Measurements from ENCODE around the gene HMCN2. TPM values are rescaled to one million over a fixed set of nuclear protein-coding genes. Genes with fewer than 3 reads are reported as not detected.

The HMCN2 gene
- total RNA-seq, 4 donors from 2014 or later: 0.68 to 9.2 (median 4.7) TPM

GRCh38 chr9:130437011-130437789, 171.6 kb downstream of the HMCN2 start:
- no peak for TF ChIP-seq CTCF (IDR thresholded peaks at IDR 0.05; ENCODE audit: low read depth)

GRCh38 chr9:130438382-130438981, 172.9 kb downstream of the HMCN2 start:
- no peak for TF ChIP-seq CTCF (IDR thresholded peaks at IDR 0.05; ENCODE audit: low read depth)

- TF ChIP-seq CTCF (IDR thresholded peaks at IDR 0.05; ENCODE audit: low read depth): no peak
Measured at GRCh38 chr9:130441031-130441430, 175.5 kb downstream of the HMCN2 start.

- TF ChIP-seq CTCF (IDR thresholded peaks at IDR 0.05; ENCODE audit: low read depth): no peak
Measured at GRCh38 chr9:130442746-130443455, 177.3 kb downstream of the HMCN2 start.

DNA sequence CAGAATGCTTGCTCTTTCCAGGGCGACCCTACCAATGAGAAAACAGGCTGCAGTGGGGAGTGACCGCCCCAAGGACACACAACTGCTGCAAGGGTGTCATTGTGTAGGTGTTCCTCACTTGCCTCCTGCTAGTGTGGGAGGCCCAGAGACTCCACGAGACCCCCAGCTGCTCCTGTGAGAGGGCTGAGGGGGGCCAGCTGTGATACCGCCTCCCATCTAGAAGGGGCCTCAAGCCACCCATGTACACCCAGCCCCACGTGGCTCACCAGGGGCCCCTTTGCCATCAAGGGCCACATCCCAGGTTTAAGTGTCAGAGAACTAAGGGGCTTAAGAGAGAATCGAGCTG, 177.9 kb downstream of the HMCN2 start:
- TF ChIP-seq CTCF (IDR thresholded peaks at IDR 0.05; ENCODE audit: low read depth): no peak

DNA sequence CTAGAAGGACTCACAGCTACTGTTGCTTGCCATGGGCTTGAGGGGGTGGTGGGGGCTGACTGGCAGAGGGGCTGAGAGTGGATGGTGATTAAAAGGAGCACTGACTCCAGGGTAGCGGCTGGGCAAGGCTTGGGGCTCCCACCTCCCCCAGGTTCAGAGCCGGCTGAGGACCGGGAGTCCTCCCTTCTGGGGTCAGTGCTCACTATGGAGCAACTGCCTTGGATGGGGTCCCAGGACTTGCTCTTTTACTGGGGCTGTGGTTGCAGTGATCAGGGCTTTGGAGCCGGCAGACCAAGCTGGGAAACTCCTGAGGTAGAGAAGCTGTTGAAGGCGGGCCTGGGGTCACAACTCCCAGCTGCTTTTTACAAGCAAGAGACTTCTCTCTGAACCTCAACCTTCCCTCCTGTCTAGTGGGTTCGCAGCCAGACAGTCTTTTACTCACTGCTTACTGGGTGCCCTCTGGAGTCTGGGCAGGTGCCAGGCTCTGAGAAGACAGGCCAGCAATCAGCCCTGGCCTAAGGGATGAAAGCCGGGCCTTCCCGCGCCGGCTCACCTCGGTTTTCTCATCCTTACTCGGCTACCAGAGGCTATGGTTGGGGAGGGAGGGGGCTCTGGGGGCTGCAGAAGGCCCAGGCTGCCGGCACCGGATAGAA, 178.4 kb downstream of the HMCN2 start:
- no peak for TF ChIP-seq CTCF (IDR thresholded peaks at IDR 0.05; ENCODE audit: low read depth)
